ENCODE measurements around the gene DEF6.

Gene DEF6

DNA sequence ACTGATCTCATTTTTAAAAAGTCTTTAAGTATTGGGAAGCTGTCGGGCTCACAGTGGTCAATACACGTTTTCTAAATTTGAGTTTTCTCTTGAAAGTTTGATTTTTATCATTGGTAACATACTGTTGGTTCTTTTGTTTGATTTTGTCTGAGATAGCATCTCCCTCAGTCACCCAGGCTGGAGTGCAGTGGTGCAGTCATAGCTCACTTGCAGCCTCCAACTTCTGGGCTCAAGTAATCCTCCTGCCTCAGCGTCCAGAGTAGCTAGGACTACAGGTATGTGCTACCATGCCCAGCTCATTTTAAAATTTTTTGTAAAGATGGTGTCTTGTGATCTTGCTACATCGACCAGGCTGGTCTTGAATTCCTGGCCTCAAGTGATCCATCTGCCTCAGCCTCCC, 53.8 kb downstream of the DEF6 start:
- no peak for DNase-seq

DNA sequence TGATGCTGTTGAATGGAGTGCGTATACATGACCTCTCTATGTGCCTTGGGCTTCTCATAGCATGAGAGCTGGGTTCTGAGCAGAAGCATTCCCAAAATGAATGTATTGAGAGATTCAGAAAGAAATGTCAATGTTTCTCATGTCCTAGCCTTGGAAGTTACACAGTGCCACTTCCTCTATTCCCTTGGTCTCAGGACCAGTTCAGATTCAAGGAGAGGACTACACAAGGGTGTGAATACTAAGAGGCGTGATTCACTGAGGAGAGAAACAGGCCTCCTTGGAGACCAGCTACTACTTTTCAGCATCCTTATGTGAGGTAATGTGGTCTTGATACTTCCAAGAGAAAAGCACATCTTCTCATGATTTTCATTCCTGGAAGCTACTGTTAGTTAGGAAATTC, 55.1 kb downstream of the DEF6 start:
- DNase-seq = no peak

DNA sequence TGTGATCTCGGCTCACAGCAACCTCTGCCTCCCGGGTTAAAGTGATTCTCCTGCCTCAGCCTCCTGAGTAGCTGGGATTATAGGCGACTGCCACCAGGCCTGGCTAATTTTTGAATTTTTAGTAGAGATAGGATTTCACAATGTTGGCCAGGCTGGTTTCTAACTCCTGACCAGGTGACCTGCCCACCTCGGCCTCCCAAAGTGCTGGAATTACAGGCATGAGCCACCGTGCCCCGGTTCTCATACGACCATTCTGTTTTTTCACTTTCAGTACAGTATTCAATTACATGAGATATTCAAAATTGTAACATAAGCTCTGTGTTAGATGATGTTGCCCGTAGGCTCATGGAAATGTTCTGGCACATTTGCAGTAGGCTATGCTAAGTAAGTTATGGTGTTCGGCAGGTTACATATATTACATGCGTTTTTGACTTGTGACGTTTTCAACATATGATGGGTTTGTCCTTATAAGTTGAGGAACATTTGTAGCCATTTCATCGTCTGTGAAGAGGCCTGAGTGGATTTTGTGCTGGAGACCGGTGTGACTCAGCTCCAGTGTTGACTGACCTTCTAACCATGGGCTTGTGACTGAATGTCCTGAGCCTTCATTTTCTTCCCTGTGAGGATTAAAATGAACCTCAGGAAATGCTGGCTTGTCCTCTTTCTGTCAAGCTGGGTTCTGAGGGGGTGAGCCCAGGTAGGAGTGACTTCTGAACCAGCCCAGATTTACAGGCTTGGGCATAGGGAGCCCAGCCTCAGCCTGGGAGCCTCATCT, 56.9 kb downstream of the DEF6 start:
- DNase-seq = no peak

DNA sequence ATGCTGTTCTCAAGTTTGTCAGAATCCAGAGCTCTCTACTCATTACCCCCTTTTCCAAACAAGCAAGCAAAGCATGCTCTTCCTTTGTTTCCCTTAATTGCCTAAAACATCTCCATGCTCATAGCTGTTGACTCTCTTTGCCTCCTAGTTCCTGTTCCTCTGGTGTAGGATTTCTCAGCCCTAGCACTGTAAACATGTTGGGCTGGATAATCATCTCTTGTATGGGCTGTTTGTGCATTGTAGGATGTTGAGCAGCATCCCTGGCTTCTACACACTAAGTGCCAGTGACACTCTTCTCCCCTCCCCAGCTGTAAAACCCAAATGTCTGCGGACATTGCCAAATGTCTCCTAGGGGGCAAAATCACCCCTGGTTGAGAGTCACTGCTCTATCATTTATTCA, 58.8 kb downstream of the DEF6 start:
- DNase-seq = no peak

DNA sequence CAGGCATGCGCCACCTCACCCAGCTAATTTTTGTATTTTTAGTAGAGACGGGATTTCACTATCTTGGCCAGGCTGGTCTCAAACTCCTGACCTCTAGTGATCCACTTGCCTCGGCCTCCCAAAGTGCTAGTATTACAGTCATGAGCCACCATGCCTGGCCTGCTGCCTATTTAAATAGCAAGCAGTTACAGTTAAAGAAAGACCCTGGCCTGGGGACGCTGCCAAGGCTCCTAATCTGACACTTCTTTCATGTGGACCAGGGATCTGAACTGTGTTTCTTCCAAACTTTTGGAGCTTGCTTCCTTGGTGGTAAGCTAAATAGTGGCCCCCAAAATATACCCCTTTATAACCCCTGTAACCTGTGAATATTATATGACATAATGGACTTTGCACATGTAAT, 60.1 kb downstream of the DEF6 start:
- no peak for DNase-seq

DNA sequence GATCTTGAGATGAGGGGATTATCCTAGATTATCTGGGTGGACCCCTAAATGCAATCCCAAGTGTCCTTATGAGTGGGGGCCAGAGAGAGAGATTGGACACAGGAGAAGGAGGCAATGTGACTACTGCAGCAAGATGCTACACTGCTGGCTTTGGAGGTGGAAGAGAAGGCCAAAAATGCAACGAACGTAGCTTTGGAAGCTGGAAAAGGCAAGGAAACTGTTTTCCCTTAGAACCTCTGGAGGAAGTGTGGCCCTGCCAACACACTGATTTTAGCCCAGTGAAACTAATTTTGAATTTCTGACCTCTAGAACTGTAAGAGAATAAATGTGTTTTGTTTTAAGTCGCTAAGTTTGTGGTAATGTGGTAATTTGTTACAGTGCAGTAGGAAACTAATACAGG, 60.5 kb downstream of the DEF6 start:
- DNase-seq = no peak

DNA sequence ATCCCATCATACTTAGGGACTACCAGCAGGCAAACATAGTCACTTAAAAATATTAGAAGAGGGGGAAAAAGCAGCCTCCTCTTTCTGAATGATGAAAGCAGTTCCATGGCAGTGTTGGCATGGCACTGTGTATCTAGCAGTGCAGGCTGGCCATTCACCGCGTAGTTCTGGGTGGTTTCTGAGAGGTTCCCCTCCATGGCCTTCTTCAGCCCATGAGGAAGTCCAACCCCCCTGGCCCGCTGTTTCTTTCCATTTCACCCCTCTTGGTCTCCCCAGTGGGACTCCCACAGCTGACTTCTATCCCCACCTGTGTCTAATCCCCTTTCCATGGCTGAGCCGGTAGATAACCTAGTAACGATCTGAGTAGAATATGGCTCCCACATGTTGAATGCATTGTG, 61.7 kb downstream of the DEF6 start:
- no peak for DNase-seq

DNA sequence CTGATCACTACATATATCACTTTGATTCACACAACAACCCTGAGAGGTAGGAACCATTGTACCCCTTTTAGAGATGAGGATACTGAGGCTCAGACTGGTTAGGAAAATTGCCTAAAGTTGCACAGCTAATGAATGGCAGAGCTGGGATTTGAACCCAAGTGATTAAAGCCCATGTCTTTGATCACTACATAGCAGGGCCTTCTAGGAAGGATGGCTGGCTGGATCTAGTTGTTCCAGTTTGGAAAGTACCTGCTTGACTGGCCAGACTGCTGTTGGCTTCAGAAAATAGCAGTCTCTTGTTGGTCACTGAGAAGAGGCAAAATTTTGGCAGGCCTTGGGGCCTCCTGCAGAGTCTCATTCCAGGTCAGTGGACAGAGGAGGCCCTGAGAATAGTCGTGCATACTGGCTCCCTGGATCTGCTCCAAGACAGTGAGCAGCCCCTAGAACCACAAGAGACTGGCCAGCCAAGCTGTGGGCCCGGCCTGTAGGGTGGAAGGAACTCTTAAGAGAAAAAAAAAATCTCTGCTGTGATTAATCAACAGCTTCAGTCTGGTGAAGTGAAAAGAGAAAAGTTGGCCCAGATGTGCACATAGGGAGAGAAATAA, 62.2 kb downstream of the DEF6 start:
- DNase-seq = no peak

DNA sequence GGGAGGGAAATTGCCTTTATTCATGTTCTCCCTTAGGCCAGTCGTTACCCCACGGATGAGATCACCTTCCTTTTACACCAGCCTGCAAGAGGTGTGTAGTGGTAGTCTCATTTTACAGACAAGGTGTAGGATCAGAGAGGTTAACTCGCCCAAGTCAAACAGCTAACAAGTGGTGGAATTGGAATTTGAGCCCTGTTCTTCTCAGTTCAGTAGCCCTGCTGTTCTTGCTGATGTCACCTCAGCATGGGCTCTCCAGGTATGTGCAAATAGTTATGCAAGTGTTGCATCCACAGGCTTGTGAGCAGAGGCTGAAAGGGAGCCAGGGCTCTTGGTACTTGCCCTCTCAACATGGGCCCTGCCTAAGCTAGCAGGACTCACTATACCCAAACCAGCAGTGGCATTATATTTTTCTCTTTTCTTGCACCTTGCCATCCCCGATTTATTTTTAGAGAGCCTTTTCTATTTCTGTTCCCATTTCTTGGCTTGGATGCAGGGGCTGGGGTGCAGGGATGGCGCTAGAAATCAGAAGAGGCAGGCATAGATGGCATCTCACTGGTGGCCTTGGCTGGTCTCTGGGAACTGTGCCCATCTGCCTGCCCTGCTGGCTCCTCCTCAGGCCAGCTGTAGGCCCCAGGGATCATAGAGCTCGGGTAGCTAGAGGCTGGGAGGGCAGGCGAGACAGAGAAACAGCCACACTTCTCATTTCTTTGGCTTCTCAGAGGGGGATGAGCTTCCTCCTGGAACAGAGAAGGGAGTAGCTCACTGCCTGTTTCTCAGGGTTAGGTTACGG, 62.9 kb downstream of the DEF6 start:
- no peak for DNase-seq

DNA sequence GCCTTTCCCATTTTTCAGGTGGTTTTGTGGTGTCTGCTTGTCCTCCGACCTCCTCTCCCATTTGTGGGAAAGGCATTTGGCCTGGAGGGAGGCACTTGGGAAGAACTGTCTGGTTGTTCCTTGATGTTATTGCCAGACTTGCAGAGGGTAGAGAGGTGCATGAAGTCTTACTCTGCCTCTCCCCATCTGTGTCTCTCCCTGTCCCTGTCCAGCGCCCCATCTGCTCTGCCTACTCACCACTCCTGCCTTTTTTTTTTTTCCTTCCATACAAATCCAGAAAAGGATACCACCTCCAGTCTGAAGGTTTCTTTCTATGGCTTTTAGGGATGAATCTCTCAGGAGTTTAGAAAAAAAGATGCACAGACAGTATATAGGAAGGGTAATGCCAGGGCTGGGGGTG, 64.6 kb downstream of the DEF6 start:
- no peak for DNase-seq

DNA sequence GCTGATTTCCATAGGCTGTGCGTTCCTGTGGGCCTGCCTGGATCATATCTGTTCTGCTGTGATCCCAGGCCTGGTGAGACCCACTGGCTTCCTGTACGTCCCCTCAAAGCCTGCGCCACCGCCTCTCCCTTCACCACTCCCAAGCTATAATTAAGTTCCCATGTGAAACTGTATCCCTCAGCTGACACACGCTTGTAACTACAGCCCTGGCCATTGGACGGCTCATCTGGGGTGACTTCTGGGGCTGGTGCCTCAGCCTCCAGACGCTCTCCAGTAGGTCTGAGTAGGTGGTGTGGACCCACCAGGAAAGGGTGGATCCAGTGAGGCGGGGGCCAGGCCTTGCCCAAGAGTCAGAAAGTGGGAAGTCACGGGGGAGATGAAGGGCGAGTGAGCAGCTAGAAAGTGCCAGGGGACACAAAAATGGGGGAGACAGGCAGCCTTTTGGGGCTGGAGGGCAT, 65.7 kb downstream of the DEF6 start:
- DNase-seq = no peak

DNA sequence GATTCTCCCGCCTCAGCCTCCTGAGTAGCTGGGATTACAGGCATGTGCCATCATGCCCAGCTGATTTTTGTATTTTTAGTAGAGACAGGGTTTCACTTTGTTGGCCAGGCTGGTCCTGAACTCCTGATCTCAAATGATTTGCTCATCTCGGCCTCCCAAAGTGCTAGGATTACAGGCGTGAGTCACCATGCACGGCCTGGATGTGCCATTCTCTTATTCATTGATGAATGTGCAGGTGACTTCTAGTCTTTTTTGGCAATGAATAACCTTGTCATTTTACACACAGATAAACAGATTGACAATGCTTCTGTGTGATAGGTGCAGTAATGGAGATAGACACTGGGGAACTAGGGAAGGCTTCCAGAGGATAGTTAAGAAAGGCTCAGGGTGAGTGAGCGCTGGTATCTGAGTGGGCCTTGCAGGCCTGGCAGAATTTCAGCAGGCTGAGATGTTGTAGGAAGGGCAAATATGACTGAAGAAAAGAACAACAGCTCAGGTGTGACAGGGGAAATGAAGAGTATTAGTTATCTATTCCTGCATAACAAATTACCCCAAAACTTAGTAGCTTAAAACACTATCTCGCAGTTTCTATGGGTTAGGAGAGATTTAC, 68.1 kb downstream of the DEF6 start:
- no peak for DNase-seq

DNA sequence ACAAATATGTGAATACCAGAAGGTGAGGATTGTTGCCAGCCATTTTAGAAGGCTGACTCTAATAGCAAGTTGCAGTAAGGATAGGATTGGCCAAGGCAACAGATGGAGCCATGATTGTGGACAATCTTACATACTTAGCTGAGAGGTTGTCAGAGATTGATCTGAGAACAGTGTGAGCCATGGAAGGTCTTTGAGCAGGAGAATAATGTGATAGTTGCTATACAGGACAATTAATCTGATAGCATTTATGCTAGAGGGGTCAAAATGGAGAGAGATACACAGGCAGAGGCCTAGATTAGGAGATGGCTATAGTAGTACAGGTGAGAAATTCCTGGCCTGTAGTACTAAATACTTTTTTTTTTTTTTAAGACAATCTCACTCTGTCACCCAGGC, 68.6 kb downstream of the DEF6 start:
- no peak for DNase-seq

DNA sequence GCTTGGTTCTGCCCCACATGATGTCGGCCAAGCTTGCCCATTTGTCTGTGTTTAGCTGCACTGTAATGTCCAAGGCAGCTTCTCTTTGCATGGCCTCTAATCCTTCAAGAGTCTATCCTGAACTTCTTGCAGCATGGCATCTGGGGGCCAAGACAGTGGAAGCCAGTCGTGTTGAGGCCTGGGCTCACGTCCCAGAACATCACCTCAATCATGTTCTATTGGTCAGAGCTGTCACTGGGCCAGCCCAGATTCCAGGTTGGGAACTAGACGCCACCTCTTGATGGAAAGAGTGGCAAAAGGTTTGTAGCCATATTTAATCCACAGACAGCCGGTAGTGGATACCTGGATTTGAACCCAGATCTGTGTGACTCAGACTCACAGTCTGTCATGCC, 70.0 kb downstream of the DEF6 start:
- no peak for DNase-seq

DNA sequence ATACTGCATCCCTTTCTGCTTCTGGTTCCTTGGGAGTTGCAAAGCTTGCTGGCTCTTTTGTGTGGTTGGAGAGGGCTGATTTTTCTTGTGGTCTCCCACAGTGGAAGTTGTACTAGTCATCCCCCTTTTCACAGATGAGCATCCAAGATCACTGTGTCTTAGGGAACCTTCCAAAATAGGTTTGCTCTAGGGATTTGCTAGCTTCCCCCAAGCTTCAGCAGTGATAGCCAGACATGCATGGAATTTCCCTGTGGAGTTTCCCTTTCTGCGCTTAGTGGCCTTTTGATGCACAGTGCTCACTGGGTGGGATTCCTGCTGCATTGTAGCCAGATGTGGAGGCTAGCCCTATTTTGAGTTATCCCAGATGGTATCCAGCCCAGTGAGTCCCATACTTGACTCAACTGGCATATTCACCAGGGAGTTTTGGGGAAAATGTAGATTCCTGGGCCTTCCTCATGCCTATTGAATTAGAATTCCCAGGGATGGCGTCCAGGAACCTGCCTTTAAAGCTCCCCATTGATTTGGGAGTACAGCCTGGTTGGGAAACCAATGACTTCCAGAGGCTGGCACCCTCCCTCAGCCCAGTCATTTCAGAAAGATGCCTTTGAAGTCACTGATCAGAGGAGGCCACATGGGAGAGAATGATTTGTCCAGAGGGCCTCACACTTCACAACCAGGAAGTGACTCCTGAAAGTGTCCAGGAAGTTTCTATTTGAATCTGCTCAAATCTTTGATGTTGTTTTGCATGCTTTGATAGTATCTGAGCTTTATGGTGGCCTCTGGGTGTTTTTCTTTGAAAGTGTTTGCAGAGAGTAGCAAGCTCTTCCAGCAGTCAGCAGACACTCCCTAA, 70.6 kb downstream of the DEF6 start:
- DNase-seq = peak; percentile 21

DNA sequence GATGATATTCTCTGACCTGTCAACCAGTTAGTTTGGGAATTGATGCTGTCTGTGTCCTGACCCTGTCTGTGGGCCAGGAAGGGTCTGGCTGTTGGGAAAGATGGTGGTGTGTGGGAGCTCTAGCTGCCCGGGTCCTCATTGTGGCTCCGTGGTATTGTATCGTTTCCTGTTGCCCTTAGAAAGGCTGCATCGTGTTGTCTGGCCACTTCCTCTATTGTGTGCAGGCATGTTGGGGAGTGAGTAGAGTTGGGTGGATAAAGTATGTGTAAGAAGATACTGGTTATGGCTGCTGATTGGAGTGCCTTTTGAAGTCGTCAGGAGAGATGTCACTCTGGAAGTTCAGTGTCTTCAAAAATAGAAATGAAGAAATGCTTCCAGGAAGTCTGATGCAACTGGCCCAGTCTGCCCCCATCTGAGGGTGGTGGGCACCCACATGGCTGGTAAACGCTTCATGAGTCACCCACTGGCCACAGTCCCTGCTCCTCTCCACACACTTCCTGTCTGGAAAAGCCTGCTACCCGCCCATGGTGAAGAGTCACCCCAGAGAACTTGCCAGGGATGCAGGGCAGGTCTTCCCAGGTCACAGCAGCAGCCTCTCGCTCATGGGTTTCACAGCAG, 72.6 kb downstream of the DEF6 start:
- DNase-seq = peak; percentile 37

DNA sequence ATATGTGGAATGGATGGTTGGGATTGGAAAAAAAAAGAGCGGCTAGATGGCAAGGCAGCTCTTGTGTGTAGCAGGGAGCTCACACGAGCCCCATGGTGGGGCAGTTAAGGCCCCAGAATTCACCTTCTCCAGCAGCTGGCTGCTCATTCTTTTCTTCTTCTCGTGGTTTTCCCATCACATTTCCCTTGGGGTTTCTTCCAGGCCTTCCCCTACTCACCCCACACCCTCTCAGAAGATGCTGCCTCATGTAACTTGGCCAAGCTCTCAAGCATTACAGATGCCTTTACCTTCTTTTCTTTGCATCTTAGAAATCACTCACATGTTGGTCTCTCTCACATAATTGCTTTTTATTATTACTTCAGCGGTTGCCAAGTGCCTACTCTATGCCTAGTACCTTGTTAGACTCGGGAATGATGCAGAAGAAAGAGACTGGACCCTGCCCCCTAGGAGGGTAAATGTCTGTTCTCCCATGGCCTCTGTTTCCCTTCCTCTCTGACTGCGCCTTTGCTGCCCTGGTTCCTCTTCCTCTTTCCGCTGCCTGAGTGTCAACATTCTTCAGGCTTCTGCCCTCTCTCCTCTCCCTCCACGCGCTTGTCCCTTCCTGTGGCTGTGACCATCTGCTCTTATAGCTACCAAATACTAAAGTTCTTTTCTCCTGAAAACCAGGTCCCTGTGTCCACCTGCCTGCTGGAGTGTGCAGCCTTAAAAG, 73.3 kb downstream of the DEF6 start:
- DNase-seq = no peak

Data from CD4-positive, alpha-beta T cell treated with Interleukin-10 for 1 hour (primary cell).